Measurements from ENCODE around the gene DPP6.

DPP6 gene

DNA sequence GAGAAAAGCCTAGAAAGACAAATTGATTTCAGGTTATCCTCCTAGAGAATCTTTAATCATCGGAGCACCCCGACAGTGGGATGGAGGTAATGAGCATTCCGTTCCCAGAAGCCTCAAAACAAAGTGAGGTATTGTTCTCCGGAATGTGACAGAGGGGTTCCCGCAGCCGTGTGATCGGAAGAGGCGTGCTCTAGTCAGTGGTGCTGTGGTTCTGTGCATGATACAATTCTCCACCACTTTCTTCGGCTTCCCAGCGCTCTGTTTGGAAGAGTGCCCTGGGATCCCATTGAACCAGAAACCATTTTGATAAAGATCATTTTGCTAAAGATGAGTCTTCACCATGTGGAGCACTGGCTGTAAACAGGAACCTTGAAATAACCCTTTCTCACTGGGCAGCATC, 516.1 kb downstream of the DPP6 start:
- no peak for DNase-seq

DNA sequence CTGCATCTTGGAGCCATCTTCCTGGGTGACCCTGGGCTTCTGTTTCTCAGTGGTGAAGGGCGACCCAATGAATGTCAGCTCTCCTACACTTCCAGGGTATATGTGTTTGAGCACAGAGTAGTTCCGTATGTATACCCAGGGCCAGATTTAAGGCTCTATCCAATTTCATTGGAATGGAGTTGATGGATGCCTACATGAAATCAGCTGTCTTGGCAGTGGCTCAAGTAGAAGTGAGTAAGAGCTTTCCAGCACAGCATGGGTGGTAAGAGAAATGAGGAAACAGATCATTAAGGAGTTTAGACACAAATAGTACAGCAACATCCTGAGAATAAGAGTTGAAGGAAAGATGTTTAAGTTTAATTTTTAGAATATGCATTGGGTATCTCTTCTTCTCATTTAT, 517.7 kb downstream of the DPP6 start:
- no peak for DNase-seq

DNA sequence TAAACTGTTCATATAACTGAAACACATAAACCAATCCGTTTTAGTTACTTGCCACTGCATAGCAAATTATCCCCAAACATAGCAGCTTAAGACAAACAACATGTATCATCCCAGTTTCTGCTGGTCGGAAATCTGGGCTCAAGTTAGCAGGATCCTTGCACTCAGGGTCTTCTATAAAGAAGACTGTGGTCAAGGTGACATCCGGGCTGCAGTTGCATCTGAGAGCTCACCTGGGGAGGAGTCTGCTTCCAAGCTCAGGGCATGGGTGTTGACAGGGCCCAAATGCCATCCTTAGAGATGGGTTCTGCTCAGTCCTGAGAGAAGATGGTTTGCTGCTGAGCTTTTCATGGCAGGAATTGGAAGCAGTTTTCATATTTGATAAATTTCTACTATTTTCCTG, 519.6 kb downstream of the DPP6 start:
- DNase-seq: no peak

DNA sequence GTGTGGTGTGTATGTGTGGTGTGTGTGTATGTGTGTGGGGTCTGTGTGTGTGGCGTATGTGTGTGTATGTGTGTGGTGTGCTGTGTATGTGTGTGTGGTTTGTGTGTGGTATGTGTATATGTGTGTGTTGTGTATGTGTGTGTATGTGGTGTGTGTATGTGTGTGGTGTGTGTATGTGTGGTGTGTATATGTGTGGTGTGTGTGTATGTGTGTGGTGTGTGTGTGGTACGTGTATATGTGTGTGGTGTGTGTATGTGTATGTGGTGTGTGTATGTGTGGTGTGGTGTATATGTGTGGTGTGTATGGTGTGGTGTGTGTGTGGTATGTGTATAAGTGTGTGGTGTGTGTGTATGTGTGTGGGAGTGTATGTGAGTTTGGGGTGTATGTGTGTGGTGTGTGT, 522.0 kb downstream of the DPP6 start:
- DNase-seq: no peak

DNA sequence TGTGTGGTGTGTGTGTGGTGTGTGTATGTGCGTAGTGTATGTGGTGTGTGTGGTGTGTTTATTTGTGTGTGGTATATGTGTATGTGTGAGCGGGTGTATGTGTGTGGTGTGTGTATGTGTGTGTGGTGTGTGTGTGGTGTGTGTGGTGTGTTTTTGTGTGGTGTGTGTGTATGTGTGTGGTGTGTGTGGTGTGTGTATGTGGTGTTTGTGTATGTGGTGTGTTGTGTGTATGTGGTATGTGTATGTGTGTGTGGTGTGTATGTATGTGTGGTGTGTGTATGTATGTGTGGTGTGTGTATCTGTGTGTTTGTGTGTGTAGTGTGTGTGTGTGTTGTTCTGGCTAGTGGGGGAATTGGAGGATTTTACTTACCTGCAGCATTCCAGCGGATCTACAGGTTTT, 523.3 kb downstream of the DPP6 start:
- no peak for DNase-seq

DNA sequence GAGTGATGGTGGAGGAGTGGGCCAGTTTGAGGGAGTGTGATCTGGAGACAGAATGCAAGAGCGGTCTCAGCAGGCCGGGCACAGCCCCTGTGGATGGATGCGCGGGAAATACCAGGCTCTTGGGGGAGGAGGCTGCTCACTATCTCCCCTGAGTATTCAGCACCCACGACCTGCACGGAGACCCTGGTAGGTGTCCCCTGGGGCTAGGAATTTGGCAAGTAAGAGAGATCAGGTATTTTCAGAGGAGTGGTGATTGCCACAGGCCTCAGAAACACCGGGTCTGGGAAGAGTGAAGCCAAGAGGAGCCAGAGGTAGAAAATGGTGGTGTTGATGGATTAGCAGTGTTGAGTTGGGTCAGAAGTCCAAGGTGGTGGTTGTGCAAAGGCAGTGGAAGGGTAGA, 524.4 kb downstream of the DPP6 start:
- DNase-seq: no peak

DNA sequence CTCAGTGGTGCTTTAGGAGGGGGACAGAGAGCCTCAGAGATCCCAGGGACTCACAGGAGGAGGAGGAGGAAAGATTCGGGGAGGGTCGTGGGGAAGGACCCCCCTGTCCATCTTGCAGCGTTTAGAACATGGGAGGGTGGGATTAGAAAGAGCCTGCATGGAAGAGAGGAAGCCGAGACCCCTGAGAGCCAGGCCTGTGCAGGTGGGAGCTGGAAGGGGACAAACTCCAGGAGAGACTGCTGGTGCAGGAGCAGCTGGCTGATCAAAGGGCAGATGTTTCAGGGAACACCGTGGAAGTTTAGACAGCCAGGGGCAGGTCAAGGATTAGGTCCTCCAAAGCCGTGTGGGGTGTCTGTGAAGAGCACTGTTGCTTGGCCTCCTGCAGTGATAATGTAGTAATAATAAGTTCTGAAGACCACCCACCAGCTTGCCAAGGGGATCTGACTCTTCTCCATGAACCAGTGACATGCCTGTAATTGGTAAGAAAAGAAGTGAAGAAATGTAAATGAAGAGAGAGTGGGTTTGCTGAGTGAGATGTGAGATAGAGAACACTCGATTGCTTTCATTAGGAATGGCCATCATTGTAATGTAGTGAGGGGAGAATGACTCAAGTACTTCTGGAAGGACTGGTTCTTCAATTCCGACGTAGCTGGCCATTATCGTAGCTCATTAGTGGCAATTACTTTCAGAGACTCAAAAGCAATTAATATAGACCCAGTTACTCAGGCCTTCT, 525.1 kb downstream of the DPP6 start:
- DNase-seq: no peak

DNA sequence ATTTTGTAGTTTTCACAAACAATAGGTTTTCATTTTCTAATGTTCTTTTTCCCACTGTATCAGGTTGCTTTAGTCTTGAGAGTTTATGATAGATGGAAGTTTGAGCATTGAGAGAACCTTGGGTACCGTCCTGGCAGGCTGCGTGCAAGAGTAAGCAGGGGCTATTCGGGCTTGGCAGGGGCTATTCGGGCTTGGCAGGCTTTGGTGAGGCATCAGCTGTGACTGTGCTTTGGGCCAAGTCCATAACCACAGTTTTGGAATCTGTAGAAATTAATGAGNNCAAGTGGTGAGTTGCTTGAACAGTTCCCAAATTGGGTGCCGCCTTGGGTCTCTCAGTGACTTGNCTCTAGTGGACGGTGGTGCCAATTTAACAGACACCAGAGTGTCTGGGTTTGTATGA, 526.1 kb downstream of the DPP6 start:
- no peak for DNase-seq

DNA sequence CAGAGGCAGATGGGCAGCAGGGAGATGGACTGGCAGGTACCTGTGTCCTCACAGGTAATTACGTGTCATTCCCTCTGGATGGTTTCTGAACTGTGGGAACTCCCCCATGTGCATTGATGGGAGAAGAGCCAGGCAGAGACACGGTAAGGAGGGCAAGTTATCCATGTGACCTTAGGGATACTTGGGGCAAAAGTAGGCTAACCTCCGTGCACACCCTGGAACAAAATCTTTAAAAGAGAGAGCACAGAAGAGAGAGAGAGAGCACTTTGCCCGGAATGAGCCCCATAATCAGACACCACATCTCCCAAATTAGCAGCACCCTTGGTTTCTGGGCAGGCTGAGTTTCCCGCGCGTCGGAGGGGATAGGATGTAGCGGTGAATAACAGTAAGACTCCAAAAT, 527.5 kb downstream of the DPP6 start:
- DNase-seq: no peak

DNA sequence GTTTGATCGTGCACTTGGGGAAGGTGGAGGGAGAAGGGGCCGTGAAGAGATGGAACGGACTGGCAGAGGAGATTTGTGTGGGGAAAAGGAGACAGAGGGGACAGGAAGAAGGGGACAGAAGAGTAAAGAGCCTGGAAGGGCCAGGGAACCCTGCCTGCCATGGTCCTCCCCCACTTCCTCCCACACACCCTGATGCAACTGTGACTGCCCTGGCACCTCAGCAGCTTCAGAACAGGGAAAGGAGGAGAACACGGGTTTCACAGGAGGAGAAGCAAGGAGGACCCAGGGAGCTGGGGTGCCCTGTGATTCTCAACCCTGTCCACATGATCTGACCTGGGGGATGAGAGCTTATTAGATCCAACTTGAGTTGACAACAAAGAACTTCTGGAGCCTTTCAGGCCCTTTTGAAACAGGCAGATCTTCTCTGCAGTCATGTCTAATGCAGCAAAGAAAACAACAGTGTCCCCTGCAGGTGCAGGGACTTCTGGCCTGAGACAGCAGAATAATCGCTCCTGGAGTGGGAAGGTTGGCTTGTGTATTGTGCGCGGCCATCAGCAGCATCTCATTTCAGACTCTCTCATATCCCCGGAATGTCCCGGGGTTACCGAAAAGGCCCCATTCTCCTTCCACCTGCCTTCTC, 529.2 kb downstream of the DPP6 start:
- no peak for DNase-seq

DNA sequence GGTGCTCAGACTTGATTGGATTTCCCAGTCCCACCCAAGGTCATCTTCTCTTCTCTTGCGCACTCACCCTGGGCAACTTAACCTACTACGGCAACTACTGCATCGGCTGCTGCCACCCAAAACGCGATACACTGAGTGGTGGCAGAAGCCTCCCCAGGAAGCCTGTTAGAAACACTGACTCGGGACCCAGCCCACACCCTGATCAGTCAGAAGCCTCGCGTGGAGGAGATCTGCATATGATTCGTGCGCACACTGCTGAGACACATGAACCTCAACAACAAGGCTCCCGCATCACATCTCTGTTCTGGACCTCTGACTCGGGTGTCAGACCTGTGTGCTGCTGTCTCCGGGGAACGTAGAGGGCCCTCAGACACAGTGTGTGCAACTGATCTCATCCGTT, 531.3 kb downstream of the DPP6 start:
- DNase-seq: no peak

DNA sequence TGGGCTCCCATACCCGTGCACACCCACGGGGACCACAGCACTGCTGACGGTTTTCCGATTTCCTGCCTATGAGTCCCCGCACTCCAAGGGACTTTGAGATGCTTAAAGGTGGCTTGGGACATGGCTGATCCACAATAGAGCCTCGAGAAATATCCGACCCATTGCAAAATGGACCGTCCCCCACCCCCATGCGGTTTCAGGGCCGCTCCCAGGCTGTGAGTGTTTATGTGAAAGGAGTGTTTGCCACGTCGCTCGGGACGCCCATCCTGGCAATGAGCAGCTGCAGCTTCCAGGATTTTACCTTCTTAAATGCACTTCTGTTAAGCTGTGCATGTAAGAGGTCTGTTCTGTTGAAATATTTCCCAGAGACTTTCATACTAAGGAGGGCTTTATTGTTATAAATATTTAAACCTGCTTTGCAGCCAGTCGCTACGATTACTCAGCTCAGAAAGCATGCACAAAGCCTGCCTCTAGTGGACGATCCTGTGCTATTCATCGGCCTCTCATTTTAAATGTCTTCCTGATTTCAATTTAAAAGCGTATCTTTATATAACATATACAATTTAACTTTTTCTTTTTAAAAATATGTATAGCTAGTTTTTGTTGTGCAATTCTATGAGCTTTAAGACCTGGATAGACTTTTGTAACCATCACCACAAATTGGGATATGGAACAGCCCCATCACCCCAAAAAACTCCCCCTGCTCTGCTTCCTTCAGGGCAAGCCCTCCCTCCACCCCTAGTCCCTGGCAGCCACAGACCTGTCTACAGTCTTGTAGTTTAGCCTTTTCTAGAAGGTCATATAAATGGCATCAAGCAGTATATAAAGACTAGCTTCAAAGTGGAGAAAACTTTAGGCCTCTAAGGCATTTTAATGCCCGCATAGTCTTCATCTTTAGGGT, 532.4 kb downstream of the DPP6 start:
- no peak for DNase-seq

DNA sequence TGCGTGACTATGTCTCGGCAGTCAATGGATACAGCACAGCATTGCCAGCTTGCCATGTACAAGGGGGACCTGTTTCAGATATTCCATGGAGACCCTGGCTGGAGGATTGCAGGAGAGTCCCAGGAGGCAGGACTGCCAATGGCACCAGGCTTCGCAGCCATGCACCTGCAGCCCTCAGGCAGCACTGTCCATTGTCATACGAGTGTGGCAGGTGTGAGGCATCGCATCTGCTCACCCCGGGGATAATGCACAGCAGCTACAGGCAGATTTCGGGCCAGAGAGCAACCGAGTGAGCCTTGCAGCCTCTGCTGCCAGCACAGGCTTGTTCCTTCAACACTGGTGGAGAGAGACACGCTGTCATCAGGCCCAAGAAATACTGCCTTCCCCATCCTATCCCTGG, 535.6 kb downstream of the DPP6 start:
- no peak for DNase-seq

DNA sequence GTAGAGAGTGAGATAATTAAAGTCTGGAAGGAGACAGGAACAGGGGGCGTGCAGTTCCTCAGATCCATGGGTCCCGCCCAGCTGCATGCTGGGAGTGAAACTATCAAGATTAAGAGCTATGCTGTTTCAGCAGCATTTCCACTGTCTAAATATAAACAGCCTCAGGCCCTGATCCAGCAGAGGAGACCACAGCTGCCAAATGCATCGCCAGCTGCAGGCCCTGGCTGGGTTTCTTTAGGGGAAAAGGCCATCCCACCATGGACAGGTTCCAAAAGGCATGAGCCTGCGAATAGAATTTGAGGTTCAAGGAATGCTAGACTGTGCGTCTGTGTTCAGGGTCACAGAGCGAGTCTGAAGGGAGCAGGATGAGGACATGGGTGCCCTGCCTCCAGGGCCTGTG, 539.3 kb downstream of the DPP6 start:
- DNase-seq: no peak

DNA sequence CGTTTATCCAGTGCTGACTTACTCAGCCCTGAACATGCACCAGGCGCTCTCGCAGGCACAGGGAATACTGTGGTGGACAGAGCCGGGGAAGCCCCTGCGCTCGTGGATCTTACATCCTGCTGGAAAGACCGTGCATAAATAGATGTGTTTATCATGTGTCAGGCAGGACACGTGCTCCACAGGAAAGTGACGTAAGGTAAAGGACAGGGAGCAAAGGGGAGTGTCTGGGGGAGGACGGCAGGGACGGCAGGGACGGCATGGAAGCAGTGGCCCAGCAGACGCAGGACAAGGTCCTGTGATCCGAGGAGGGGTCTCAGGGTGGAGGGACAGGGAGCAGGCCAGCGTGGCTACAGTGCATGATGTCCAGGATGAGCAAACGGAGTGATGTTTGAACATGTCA, 540.2 kb downstream of the DPP6 start:
- DNase-seq: no peak

DNA sequence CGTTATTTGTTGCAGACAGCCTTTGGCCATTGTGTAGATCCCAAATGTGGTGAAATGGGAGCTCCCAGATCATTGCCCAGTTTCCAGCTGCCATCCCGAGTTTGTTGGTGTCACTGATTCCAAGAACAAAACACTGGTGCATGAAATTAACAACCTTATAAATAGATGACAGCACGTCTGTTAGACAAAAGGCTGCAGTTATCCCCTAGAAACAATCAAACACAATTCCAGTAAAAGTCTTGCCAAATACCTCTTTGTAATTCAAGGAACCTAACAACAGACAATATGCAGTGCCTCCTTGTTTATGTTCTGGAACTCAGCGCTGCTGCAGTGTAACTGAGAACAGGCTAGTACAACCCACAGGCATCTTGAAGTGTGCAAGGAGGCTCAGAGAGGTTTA, 546.2 kb downstream of the DPP6 start:
- DNase-seq: no peak

DNA sequence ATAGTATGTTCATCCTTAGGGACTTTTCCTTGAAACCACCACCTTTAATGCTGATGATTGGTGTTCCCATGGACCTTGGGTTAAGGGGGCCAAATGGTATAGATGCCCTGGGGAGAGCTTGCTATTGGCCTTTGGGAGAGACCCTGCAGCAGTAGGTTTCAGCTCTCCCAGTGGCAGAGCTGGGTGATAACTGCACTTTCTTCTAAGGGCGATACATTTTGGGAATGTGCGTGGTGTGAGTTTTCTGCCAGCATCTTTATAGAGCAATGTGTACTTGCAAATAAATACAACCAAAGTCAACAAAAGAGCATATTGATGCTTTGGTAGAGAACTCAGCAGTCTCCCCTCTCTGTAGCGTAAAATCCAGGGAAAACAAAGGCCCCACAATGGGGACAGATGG, 546.7 kb downstream of the DPP6 start:
- DNase-seq: no peak

DNA sequence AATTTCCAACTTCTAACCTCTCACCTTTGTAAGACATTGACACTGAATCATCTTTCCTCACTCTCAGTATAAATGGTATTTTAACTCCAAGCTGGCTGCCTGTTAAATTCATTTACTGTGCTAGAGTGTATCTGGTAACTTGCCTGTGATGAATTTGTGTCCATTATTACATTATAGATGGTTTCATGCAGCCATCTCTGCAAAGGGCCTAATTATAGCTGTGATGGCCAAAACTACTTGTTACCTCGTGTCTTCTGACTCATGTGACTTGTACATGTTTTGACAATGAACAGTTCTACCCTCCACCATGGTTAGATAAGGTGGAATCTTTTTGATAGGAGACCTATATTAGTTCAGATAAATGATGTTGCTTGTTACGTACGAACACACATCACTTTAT, 558.7 kb downstream of the DPP6 start:
- no peak for DNase-seq

DNA sequence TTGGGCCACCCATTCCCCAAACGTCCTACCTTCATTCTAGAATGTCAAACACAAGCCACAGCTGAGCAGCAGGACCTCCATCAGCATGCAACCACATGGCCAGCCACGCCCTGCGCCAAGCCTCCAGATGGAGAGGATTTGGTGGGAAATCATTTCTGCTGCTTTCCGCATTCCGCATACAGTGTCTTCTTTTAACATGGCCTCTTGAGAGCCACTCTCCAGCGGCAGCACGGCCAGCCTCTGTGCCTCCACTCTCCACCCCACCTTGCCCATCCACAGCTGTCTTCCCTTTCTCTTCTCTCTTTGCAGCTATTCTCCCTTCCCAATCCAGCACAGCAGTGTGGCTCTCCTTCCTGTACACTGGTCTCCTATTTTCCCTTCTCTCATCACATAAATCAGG, 561.6 kb downstream of the DPP6 start:
- DNase-seq: no peak

DNA sequence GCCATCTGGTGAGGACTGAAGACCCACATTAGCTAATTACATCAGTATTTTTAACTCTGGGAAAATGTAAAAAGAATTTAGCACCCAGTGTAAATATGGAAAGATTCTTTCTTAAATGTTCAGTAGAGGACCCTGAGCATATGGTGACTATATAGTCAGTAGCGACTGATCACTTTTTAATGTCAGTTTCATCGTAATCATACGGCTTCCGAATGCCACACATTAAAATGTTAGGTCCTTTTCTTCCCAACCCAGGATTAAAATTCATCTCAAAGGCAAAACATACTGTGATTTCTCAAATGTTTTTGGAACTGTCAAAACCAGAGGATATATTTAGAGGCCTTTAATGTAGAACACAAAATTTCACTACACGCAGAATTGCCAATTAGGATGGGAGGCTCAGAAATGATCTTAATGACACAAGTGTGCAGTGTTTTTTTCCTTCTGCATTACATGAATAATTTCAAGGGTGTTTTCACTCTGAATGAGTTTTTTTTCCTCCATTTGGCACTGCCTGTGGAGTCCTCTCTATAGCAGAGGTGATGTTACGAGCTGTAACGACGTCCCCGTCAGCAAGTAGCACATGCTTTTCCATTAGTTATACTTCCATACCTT, 568.0 kb downstream of the DPP6 start:
- no peak for DNase-seq

DNA sequence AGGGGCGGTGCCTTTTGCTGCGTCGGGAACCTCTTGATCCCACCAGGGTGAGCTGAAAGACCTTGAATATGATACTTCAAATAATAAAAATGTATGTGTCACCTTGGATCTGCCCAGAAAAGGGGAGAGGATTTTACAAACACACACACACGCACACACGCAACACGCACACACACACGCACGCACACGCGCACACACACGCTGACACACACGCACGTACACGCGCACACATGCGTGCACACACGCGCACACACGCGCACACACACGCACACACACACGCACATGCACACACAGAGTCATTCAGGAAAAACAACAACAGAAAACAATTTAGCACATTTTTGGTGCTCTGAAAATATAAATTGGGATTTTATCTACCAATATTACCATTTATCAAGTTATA, 571.2 kb downstream of the DPP6 start:
- DNase-seq: no peak

DNA sequence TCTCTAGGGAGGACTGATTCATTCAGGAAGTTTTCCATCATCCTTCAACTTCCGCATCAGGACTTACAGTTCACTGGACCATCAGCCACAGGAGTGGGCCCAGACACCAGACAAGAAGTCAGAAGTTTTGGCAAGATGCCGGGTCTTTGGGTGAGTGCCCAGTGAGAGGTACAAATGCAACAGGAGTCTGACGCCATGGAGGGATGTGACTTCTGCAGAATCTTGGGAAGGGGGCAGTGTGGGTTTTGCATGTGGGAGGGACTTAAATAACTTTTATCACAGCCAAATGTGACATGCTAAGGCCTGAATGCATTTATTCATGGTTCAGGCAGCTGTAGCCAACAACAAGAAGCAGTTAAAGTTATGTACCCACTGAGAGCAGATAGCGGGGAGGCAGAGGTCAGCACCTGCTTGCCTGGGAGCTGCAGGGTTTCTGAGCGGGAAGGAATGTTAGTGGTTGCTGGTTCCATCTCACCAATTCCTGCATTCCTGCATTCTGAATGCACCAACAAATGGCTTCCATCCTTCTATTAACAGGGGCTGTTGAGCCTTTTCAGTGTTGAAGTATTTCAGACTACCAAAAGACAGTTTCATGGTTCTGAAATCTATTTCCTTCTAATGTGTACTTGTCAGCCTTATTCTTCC, 575.6 kb downstream of the DPP6 start:
- no peak for DNase-seq

DNA sequence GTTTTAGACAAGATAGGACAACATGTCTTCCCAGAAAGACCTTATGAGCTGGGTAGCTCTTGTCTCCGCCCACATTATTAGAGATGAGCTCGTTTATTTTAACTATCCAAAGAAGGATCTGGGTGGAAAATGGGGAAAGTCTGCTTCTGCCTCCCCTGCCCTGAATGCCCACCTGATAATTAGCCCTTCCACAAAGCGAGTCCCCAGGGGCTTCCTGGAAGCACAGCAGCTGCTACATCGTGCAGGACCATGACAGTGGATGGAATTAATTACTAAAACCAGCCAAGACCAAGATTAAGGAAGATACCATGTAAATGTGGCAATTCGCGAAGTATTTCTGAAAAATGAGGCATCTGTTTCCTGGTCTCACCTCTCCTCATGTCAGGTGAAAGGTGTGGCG, 576.4 kb downstream of the DPP6 start:
- DNase-seq: no peak
